Activated CD8-positive, alpha-beta memory T cell treated with anti-CD3 and anti-CD28 coated beads, Interleukin-2, amount 50 U/mL, for 48 hours (primary cell): ENCODE data around the gene OR52E6.
A peak's percentile ranks its signal among the peaks of the same experiment; 100 is the strongest.

Experiments used
- DNase-seq: peaks from one replicate; pipeline ENCODE4 v3.0.0-alpha.2; 2020

The OR52E6 gene

DNA sequence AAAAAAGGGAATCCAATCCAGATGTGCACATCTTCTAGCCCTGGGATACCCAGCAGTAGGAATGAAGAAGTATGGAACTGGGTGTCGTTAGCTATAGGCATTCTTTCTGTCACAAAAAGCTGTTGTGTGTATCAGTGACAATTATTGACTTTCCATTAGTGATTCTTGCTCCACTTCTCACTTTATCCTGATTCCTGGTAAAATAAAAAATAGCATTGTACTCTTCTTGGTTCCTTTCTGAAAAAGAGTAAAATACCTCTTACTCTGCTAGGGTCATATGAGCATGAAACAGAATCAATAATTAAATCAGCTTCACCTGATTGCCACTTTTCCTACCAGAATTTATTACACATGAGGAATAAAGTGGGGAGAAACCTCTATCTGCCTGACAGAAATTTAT lies at the start of gene OR52E6:
TSS of gene OR52E6 (minus strand) at position 101 of the 400 bp plus-strand sequence. CDS start at position 101, 0 bp downstream.
- DNase-seq = no peak

DNA sequence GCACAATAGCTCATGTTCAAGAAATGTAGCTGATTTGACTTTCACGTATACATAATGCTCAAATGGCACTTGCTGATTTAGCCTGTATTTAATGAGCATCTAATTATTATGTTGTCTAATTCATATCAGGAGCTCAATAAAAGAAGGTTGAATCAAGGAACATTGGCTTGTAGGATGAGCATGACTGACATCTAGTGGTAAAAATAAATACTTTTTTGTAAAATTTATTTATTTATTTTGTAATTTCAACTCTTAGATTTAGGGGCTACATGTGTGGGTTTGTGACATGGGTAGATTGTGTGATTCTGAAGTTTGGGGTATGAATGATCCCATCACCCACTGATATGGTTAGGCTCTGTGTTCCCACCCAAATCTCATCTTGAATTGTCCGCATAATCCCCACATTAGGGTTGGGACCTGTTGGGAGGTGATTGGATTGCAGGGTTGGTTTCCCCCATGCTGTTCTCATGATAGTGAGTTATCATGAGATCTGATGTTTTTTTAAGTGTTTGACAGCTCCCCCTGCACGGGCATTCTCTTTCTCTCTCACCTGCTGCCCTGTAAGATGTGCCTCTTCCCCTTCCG lies 49.6 kb upstream of the OR52E6 start:
- DNase-seq = no peak

DNA sequence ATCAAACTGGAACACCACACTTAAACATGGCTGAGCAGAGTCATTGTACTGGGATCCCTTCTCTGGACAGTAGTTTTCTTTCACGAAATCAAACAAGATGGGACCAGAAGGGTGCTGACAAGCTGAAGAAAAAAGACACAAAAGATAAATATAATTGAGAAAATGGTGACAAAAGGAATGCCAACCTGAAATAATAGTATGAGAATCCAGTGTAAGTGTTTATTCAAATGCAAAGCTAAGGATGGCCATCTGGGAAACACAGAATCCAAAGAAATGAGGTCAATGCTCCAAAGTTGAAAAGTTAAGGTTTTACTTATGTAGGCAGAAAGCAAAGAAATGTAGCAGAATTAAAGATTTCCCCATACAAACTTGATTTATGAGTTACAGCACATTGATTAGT lies 46.0 kb upstream of the OR52E6 start:
- DNase-seq = no peak

DNA sequence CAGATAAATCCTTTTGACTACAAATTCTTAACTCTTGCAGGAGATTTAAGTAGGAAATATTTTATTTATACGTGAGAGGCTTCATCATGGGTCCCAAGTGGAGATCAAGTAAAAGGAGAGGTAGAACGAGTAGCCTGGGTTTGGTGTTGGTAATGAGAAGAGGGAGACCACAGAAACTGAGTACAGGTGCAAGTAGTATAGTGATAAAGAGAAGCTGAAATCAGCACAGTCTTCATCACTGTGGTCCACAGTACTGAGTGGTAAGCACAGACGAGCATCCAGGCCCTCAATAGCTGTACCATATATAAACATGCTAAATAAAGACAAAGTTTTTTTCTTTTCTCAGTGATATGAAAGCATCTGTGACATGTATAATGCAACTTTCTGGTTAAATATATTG lies 45.5 kb upstream of the OR52E6 start:
- DNase-seq = no peak

DNA sequence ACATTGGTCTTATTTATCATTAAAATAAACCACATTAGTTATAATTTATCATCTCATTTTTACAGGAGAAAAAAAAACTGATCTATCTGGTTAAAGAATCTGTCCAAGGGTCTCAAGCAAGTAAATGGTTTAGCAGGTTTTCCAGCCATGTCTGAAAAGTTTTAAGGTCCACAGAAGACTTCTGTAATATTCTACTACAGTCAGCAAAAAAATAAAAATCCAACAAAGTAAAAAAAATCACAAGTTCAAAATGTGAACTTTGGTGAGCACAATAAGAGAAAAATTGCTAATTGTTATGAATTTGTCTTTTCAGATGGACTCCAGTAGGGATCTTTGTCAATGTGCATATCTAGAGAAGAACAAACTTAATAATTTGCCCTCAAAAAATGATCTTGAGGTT lies 40.1 kb upstream of the OR52E6 start:
- DNase-seq = no peak

DNA sequence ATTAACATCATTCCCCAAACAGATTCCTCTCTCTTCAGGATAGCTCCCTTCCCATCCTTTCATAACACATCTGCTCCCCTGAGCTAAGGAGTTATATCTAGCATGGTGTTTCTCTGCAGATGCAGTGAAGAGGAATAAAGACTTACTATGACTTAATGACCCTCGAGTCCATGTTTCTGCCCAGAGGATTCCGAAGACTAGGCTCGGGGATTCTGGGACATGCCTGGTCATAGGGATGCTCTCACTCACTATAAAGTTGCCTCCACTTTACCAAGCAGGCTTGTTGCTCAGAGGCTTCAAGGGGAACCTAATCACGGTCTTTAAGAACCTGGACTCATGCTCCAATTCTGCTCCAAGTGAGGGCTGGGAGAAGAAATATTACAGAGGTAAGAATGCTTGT lies 38.6 kb upstream of the OR52E6 start, which contains the start of gene OR52E4:
TSS of gene OR52E4 (plus strand) at position 301 of the 400 bp plus-strand sequence. CDS start 3,664 bp downstream, outside the sequence.
- DNase-seq = no peak

DNA sequence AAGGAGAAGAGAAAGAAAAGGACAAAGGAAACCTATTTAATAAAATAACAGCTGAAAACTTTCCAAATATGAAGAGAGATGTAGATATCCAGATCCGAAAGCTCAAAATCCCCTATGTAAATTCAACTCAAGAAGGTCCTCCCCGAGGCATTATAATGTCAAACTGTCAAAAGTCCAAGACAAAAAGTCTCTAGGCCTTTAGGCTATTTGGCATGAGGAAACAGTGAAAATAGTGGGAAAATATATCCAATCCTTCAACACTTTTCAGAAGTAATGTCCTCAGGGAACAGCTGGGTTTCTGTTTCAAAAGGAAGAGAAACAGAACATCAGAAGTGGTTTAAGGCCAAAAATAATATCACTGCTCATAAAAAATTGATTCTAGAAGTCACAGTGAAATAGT lies 36.9 kb upstream of the OR52E6 start:
- DNase-seq = no peak

DNA sequence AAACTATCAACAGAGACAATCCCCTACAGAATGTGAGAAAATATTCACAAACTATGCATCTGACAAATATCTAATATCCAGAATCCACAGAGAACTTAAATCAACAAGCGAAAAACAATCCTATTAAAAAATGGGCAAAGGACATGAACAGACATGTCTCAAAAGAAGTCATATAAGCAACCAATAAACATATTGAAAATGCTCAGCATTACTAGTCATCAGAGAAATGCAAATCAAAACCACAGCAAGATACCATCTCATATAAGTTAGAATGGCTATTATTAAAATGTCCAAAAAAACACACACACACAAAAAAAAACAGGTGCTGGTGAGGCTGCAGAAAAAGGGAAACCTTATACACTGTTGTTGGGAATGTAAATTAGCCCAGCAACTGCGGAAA lies 24.1 kb upstream of the OR52E6 start:
- DNase-seq = no peak

DNA sequence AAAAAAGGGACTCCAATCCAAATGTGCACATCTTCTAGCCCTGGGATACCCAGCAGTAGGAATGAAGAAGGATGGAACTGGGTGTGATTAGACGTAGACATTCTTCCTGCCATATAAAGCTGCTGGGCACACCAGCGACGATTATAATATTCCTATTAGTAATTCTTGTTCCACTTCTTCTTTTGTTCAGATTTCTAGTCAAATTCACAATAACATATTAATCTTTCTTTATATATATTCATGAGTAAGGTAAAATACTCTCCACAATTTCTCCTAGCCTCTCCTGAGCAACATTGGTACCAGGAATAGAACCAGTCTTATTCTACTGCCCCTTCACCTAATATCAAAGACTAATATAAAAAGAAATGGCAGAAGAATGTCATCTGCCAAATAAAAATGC lies 15.9 kb upstream of the OR52E6 start, which contains the start of gene OR52E8:
TSS of gene OR52E8 (minus strand) at position 101 of the 400 bp plus-strand sequence. CDS start at position 101, 0 bp downstream.
- DNase-seq = no peak

DNA sequence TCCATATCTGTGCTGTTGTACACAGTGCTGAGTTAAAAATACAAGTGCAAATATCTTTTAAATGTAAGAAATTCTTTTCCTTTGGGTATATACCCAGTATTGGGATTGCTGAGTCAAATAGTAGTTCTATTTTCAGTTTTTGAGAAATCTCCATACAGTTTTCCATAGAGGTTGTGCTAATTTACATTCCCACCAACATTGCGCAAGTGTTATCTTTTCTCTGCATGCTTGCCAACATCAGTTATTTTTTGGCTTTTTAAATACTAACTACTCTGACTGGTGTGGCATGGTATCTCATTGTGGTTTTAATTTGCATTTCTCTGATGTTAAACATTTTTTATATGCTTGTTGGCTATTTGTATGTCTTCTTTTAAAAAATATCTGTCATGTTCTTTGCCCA lies 9.3 kb upstream of the OR52E6 start:
- DNase-seq = no peak

DNA sequence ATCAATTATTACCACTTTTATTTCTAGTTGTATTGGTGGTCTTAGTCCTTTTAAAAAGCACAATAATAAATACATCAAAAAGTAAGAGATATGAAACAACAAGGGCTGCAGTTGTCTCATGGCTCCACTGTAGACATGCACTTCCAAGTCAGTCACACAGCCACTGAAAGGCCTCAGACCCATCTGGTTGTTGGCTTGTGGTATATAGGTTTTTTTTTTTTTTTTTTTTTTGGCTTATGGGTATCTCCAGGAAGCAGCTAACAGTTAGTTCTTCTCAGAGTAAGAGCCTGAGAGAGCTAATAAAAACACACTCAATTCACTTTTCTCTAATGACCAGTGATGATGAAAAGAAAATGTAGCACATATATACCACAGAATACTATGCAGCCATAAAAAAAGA lies 6.0 kb upstream of the OR52E6 start:
- DNase-seq = no peak

DNA sequence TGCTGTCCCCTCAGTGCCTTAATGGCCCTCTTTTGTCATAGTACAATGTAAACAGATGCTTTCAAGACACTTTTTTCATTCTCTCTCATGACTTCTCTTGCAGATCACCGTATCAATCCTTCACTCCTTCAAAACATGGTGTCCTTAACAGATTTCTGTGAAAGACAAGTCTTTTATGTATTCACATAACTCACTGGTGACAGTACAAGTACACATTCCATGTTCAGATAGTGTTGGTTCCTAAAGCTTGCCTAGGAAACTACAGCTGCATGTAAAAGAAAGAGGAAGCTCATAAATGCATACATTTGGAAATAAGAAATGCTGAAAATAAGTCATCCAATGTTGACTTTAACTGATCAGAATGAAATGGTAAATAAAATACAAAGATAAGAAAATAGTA lies 5.0 kb upstream of the OR52E6 start:
- no peak for DNase-seq

DNA sequence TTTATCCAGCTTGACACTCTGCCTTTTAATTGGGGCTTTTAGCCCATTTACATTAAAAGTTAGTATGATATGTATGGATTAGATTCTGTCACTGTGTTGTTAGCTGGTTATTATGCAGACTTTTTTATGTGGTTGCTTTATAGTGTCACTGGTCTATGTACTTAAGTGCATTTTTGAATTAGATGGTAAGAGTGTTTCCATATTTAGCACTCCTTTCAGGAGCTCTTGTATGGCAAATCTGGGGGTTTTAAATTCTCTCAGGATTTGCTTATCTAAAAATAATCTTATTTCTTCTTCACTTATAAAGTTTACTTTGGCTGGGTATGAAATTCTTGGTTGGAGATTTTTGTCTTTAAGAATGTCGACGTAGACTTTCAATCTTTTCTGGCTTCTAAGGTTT lies 4.0 kb downstream of the OR52E6 start:
- no peak for DNase-seq

DNA sequence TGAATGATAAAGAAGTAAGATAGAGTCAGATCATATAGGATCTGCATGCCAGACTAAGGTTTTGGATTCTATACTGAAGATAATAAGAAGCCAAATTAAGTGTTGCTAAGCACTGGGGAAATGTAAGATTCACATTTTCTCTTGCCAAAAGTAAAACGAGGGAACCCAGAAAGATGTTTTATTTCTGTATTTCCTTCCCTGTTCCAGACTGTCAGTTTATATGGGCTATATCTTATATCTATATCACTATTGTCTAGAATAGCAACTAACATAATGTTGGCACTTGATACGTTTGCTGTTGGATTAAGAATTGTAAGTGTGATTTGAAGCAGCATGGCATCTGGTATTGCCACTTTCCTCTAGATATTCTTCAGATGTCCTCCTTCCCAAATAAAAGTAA lies 8.3 kb downstream of the OR52E6 start:
- no peak for DNase-seq

DNA sequence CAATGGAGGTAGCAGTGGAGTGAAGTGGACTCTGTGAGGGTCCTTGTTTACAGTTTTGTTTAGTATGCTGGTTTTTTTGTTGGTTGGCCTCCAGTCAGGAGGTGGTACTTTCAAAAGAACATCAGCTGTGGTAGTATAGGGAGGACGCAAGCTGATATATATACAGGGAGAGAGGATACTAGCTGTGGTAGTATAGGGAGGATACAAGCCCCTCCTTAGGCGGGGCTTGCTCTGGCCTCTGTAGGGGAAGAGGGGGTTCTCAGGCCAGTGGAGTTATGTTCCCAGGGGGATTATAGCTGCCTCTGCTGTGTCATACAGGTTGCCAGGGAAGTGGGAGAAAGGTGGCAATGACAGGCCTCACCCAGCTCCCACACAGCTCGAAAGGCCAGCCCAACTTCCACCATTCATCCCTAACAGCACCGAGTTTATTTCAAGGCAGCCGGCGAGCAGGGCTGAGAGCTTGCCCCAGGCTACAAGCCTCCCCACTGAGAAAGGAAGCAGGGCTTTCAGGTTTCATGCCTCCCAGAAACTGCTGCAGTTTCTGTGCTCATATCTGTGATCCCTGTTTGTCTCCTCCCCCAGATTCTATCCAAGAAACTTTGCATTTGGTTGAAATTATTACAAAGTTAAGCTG lies 10.4 kb downstream of the OR52E6 start:
- DNase-seq = no peak

DNA sequence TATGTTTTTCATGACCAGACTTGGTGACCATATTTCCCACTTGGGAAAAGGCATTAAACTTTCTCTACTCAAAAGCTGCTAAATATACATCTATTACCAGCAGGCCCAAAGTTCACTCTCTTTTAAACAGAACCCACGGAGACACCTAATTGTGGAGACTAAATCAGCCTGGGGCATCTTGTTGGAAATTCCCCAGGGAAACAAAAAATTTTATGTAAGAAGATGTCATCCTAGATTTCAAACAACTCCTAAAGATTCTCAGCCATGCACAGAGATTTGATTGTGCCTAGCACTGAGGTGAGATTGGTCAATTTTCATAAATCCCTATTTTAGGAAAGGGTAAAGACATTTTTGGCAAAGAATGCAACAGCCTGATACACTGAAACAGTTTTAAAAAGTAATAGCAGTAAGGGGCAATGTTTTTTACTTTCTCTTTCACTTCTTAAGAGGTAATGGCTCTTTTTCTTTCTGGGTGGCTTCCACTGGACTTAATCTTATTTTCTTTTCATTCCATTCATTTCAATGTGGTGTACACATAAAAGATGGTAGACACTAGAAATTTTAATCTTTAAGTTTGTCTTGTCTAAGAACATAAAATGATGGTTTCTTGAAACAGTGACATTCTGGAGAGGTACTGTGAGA lies 23.3 kb downstream of the OR52E6 start:
- DNase-seq = no peak

DNA sequence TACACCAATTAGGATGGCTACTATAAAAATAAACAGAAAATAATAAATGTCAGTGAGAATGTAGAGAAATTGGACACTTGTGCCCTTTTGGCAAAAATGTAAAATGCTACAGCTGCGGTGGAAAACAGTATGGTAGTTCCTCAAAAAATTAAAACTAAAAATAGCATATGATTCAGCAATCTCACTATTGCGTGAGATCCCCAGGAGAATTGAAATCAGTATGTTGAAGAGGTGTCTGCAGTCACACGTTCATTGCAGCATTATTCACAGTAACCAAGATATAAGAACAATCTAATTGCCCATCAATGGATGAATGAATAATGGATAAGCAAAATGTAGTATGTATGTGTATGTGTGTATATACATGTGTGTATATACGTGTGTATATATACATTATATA lies 26.2 kb downstream of the OR52E6 start:
- no peak for DNase-seq

DNA sequence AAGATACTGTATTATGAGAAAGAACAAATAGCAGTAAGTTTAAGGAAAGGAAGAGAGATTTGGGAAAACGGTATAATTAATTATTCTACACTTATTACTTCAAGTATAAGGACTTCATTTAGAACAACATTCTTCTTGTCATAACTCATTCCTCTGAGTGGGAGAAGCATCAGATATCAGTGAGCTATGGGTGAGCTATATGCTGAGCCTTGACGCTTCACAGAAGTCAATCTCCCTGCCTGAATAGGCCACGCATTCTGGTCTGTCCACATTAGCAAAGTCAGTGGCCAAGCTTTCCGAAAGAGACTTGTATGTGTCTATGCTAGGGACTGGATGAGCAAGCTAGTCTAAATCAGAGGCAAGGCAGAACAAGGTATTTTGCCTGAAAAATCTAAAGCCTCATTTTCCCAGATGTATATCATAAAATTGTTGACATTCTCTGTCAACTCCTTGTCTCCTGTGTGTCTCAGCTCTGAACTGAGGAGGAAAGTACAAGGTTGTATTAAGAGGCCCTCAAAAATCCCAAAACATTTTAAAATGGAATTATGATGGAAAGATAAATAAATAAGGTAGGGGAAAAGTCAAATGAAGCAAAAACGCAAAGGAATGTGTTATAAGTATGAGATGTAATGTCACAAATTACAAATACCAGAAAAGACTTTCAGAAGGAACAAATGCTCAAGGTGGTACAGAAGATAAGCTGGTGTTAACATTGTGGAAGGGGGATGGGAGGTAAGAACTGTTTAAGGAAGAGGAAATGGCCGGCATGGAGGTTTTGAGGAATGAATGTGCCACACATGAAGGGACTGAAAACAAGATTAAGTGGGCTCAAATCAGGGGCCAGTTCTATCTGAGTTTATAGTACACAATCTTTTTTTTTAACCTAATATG lies 31.5 kb downstream of the OR52E6 start:
- DNase-seq = no peak

DNA sequence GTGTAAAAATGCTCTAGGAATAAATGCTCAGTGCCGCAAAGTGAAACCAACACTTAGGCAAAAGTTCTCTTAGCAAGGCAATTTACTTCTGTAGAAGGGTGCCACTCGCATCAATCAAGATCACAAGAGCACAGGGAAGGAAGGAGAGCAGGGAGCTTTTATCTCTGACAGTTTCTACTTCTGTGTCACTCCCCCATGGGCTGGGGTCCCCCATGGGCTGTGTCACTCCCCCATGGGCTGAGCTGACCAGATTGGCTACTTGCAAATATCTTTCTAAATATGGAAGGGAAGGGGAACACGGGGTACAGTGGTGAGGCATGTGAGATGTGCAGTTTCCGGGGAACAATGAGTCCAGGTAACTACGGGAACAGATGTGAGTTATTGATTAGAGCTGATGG lies 32.6 kb downstream of the OR52E6 start:
- DNase-seq = no peak

DNA sequence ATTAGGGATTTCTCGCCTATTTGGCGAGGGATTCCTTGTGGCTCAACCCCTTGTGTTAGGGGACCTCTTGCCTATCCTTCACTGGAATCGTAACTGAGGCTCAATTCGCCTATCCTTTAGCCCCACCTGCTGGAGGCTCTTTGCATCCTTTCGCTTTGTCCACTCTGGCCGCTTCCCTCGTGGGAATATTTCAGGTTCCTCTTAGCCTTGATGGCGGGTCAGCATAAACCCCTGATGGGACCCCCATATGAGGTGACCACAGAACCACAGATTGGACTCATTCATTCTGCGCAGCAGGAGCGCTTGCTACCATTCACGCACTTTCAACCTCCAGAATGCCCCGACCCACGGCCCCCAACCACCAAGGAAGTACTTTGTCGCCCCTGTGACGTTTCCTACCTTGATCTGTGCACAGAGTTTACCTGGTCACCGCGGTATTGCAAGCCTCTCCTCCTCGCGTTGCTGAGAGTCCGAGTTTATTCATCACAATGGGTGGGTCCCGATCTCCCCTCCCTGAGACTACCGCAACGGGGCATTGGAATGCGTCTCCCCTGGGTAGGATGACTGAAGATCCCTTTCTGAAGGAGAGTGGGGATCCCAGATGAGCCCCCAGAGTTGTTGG lies 33.1 kb downstream of the OR52E6 start, which contains the start of gene OR52N2:
TSS of gene OR52N2 (plus strand) at position 425 of the 622 bp plus-strand sequence. CDS start 11,412 bp downstream, outside the sequence.
- peak; percentile 82 for DNase-seq

DNA sequence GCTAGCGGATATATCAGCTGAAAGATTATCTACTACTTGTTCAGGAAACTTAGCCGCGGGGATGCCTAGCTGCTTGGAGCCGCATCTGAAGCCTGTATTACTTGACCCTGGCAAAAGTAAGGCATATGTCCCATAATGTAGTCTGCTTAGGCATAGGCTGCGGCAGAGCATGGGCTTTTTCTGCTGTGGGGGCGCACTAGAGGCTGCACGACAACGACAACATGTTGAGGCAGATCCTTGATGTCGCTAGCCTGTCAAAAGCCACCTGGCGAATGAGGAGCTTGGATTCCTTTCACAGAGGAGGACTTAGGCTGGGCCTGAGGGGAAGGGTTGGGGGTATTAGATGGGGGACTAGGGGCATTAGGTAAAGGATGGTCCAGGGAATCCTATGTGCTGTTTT lies 34.1 kb downstream of the OR52E6 start:
- DNase-seq = no peak

DNA sequence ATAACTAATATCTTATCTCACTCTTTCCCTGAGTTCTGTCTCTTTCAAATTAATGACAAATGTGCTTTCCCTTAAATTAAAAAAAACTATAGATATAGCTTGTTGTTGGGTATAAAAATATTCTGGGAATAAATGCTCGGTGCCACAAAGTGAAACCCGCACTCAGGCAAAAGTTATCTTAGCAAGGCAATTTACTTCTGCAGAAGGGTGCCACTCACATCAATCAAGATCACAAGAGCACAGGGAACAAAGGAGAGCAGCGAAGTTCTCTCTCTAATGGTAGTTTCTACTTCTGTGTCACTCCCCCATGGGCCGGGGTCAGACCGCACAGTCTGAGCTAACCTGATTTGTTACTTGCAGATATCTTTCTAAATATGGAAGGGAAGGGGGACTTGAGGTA lies 37.7 kb downstream of the OR52E6 start:
- DNase-seq = no peak

DNA sequence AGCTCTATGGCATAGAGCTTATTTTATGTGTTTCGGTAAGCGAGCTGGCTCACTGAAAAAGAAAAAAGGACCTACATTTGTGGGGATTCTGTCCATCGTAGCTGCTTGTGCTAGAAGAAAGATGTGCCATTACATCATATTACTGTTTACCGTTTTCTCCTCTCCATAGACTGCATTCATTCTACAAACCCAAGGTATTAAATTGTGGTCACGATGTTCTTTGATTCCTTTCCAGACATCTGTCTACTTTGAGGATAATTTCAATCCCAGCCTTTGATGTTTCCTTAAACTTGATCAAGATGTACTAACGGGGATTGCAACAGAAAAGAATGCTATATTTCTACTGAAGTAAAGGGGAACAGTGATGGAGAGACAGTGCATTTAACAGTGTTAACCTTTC lies 45.2 kb downstream of the OR52E6 start:
- no peak for DNase-seq
